OCI-LY7 (cell line): ENCODE measurements around the gene TST. TPM values are rescaled to one million over a fixed set of nuclear protein-coding genes. Genes with fewer than 3 reads are reported as not detected.

Experiments
- BruUV-seq: library from RNA; stranded (reverse); fragments of 400-500 nt; replicated peaks from 2 replicates; lab custom pipeline; 2021; lab: Mats Ljungman, UMichigan
- CTCF ChIA-PET: fragments of 300-600 bp; sonication (Branson Sonifier 250); formaldehyde crosslinking; loops from one replicate; lab custom pipeline; 2022; ENCODE audit warnings: antibody characterized with exemption; ENCODE audit not compliant: unreplicated experiment; lab: Charles Lee
- POLR2A ChIA-PET: fragments of 300-600 bp; sonication (Branson Sonifier 250); formaldehyde crosslinking; loops from one replicate; lab custom pipeline; 2022; ENCODE audit warnings: antibody characterized with exemption; lab: Charles Lee
- DNase-seq: peaks from one replicate; pipeline ENCODE4 v3.0.0-alpha.2; 2015; ENCODE audit warnings: low spot score
- H2AFZ ChIP-seq: fragments of 200-600 bp; sonication (generic), shearing (Covaris generic); 2 replicates; pipeline ENCODE4 v1.6.1; 2014; ENCODE audit warnings: mild to moderate bottlenecking, antibody characterized with exemption, low read length, moderate library complexity
- H3K27ac ChIP-seq: fragments of 200-600 bp; sonication (generic); 2 replicates; pipeline ENCODE4 v1.5.1; 2014; ENCODE audit warnings: mixed run types, low read depth, mild to moderate bottlenecking, moderate library complexity, low read length, inconsistent platforms; ENCODE audit not compliant: poor library complexity, severe bottlenecking
- H3K36me3 ChIP-seq: fragments of 200-600 bp; sonication (generic); 2 replicates; pipeline ENCODE4 v1.6.1; 2014; ENCODE audit warnings: mild to moderate bottlenecking, antibody characterized with exemption, low read length, moderate library complexity, mixed read lengths; ENCODE audit not compliant: insufficient read depth
- H3K4me1 ChIP-seq: fragments of 200-600 bp; sonication (generic); 2 replicates; pipeline ENCODE4 v1.5.1; 2014; ENCODE audit warnings: mild to moderate bottlenecking, low read length; ENCODE audit not compliant: insufficient read depth, poor library complexity, severe bottlenecking
- H3K4me2 ChIP-seq: fragments of 200-600 bp; sonication (generic); 2 replicates; pipeline ENCODE4 v1.6.1; 2014; ENCODE audit warnings: mild to moderate bottlenecking, low read length
- H3K4me3 ChIP-seq: fragments of 200-600 bp; sonication (generic); 2 replicates; pipeline ENCODE4 v1.5.1; 2014; ENCODE audit warnings: mild to moderate bottlenecking, low read depth, low read length; ENCODE audit not compliant: poor library complexity, severe bottlenecking
- H3K79me2 ChIP-seq: fragments of 200-600 bp; sonication (generic); 2 replicates; pipeline ENCODE4 v1.6.1; 2016; ENCODE audit warnings: low read depth, mild to moderate bottlenecking, low read length, moderate library complexity, mixed read lengths; ENCODE audit not compliant: insufficient read depth
- H3K9me2 ChIP-seq: fragments of 200-600 bp; sonication (generic); 2 replicates; pipeline ENCODE4 v1.6.1; 2016; ENCODE audit warnings: mild to moderate bottlenecking, low read length, mixed read lengths; ENCODE audit not compliant: insufficient read depth
- H3K9me3 ChIP-seq: fragments of 200-600 bp; sonication (generic); 2 replicates; pipeline ENCODE4 v1.6.1; 2014; ENCODE audit warnings: mild to moderate bottlenecking, mixed run types, low read length, mixed read lengths
- H4K20me1 ChIP-seq: fragments of 200-600 bp; sonication (generic); 2 replicates; pipeline ENCODE4 v1.6.1; 2014; ENCODE audit warnings: mild to moderate bottlenecking, antibody characterized with exemption, low read length, moderate library complexity, mixed read lengths; ENCODE audit not compliant: insufficient read depth
- CTCF ChIP-seq: fragments of 200-600 bp; sonication (generic); conservative IDR thresholded peaks from 2 replicates; pipeline ENCODE4 v1.5.1; 2014; ENCODE audit warnings: mild to moderate bottlenecking, antibody characterized with exemption, low read length, moderate library complexity, mixed read lengths
- EZH2phosphoT487 ChIP-seq: fragments of 200-600 bp; sonication (generic); IDR thresholded peaks from 2 replicates; pipeline ENCODE4 v1.6.1; 2018; ENCODE audit warnings: low read depth, borderline replicate concordance, mild to moderate bottlenecking, mixed run types, antibody characterized with exemption, low read length, moderate library complexity, mixed read lengths
- intact Hi-C: fragments of 100-400 bp; cut with micrococcal nuclease; formaldehyde crosslinking; loops from one replicate; pipeline ENCODE4 v1.10.0; 2022; ENCODE audit not compliant: unreplicated experiment
- total RNA-seq, 2 experiments: library from RNA; depleted of rRNA in 1 of 2; stranded (reverse); fragments of >200 nt in 1 of 2; shearing (Covaris generic) in 1 of 2; gene quantifications; 2 replicates each; pipeline ENCODE4 v1.2.3, GENCODE V29; 2014 to 2022

The TST gene
- total RNA-seq, 2 experiments from 2014 or later: 36.0 to 41.5 TPM

GRCh38 chr22:37008365-37008764 lies 10.9 kb downstream of the TST start:
- no peaks in the 10 kb centered on the region for H4K20me1 ChIP-seq
- no peaks in the 10 kb centered on the region for H3K36me3 ChIP-seq
- no TSS peak for BruUV-seq
- no peak overlapping the region for H2AFZ ChIP-seq
- DNase-seq: no peak
- no peaks in the 10 kb centered on the region for H3K9me3 ChIP-seq
- H3K4me1 ChIP-seq: no peaks in the 10 kb centered on the region
- H3K9me2 ChIP-seq: no peaks in the 10 kb centered on the region
- no peak overlapping the region for H3K4me3 ChIP-seq
- POLR2A ChIA-PET: no interaction called here
- H3K27ac ChIP-seq: no peak overlapping the region
- TF ChIP-seq EZH2phosphoT487 (no peak), CTCF (no peak)
- no peaks in the 10 kb centered on the region for H3K79me2 ChIP-seq
- no peak overlapping the region for H3K4me2 ChIP-seq
- intact Hi-C loops: no loop called here
- CTCF ChIA-PET: no interaction called here

DNA sequence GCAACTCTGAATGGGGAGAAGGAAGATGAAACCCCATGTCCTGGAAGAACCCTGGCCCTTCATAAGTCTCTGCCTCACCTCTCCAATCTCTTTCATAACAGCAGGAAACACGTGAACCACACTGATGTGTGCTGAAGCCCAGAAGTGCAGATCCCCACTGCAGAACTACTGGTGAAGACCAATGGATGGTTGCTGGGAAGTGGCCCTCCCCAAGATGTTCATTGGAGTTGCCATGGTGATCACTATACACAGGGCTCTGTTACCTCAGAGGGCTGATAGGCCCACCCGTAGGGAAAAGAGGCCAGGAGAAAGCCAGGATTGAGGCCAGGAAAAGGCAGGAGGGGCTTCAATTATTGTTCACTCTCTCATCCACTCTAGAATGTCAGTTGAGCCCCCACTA lies 11.6 kb downstream of the TST start:
- H4K20me1 ChIP-seq: no peaks in the 10 kb centered on the region
- H3K27ac ChIP-seq: no peak overlapping the region
- ChIA-PET POLR2A (no interaction called here), CTCF (no interaction called here)
- H3K9me2 ChIP-seq: no peaks in the 10 kb centered on the region
- H2AFZ ChIP-seq: no peak overlapping the region
- intact Hi-C loops: no loop called here
- H3K9me3 ChIP-seq: no peaks in the 10 kb centered on the region
- H3K4me2 ChIP-seq: no peak overlapping the region
- TF ChIP-seq CTCF (no peak), EZH2phosphoT487 (no peak)
- no TSS peak for BruUV-seq
- DNase-seq: no peak
- H3K79me2 ChIP-seq: no peaks in the 10 kb centered on the region
- H3K36me3 ChIP-seq: no peaks in the 10 kb centered on the region
- H3K4me3 ChIP-seq: no peak overlapping the region
- H3K4me1 ChIP-seq: no peaks in the 10 kb centered on the region

DNA sequence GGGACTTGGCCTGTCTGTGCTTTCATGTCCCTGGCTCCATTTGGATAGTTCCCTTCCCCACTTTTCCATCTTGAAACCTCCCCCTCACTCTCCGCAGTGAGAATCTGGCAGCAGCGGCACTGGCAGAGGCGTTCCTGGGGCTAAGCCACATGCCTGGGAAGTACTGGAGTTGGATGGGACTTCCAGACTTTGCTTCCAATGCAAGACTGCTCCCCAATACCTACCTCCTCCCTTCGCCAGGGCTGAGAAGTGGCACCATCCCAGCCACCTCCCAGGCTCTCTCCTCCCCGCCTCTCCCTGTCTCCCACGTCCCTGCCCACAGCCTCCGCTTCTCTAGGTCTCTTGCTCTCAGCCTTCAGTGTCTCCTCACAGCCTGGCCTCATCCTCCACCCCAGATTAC lies 16.6 kb downstream of the TST start:
- Histone ChIP-seq H3K4me3 (no peak overlapping the region), H3K36me3 (no peaks in the 10 kb centered on the region), H3K27ac (no peak overlapping the region), H2AFZ (no peak overlapping the region), H3K9me3 (no peaks in the 10 kb centered on the region), H3K79me2 (no peaks in the 10 kb centered on the region), H3K4me2 (no peak overlapping the region), H3K9me2 (no peaks in the 10 kb centered on the region), H4K20me1 (no peaks in the 10 kb centered on the region), H3K4me1 (no peaks in the 10 kb centered on the region)
- no peak for DNase-seq
- CTCF ChIA-PET: no interaction called here
- intact Hi-C loops: no loop called here
- BruUV-seq: no TSS peak
- POLR2A ChIA-PET: no interaction called here
- TF ChIP-seq EZH2phosphoT487 (no peak), CTCF (no peak)
